GM13976 (cell line): Measurements from ENCODE around the gene DXO.

Source experiments
- DNase-seq: peaks from one replicate; pipeline ENCODE4 v3.0.0; 2012; ENCODE audit warnings: low spot score
- CTCF ChIP-seq: IDR thresholded peaks from 2 replicates; pipeline ENCODE4 v1.5.1; 2012; ENCODE audit warnings: borderline replicate concordance, mild to moderate bottlenecking; ENCODE audit not compliant: insufficient read depth; ENCODE audit errors: extremely low read depth, missing control alignments, control extremely low read depth
- in situ Hi-C: fragments of 300-500 bp; cut with MboI; formaldehyde crosslinking; loops from one replicate; pipeline ENCODE4 v1.12.0; 2022; ENCODE audit warnings: low sequenced_read_pairs, mixed read lengths, inconsistent platforms; ENCODE audit not compliant: unreplicated experiment

DXO gene

GRCh38 chr6:31961616-31962015, 10.3 kb downstream of the DXO start:
- in situ Hi-C loops, result no loop called here
- DNase-seq, result no peak
- TF ChIP-seq CTCF, result no peak

- peak; percentile 100 for DNase-seq
- in situ Hi-C loops, result loop anchor here (10.0 kb wide), 1 partner anchor 274 kb away; the partner anchor contains the start of gene LY6G5C
- no peak for TF ChIP-seq CTCF
Observed at GRCh38 chr6:31958741-31959739, 12.9 kb downstream of the DXO start, which contains the start of the genes NELFE and SKIC2. NELFE (minus strand) TSS chr6:31958971; CDS start chr6:31958446, 525 bp downstream. SKIC2 (plus strand) TSS chr6:31959175; CDS start chr6:31959193, 18 bp downstream.

- DNase-seq, result no peak
- no peak for TF ChIP-seq CTCF
- in situ Hi-C loops, result loop anchor here (10.0 kb wide), 1 partner anchor 274 kb away; the partner anchor contains the start of gene LY6G5C
Observed at GRCh38 chr6:31958412-31958740, 13.6 kb downstream of the DXO start.

GRCh38 chr6:31956796-31957195, 15.1 kb downstream of the DXO start:
- no peak for TF ChIP-seq CTCF
- DNase-seq, result no peak
- in situ Hi-C loops, result loop anchor here (10.0 kb wide), 1 partner anchor 272 kb away; the partner anchor contains the start of gene LY6G5C

- TF ChIP-seq CTCF, result no peak
- in situ Hi-C loops, result loop anchor here (10.0 kb wide), 1 partner anchor 270 kb away; the partner anchor contains the start of gene LY6G5C
- DNase-seq, result no peak
Observed at GRCh38 chr6:31954511-31954910, 17.4 kb downstream of the DXO start.

GRCh38 chr6:31952890-31953289, 19.0 kb downstream of the DXO start:
- no peak for TF ChIP-seq CTCF
- in situ Hi-C loops, result loop anchor here (10.0 kb wide), 1 partner anchor 268 kb away; the partner anchor contains the start of gene LY6G5C
- DNase-seq, result no peak
